AG04449 (cell line): ENCODE results near the gene NSMCE4A.
A peak's percentile ranks its signal among the peaks of the same experiment; 100 is the strongest.
"Not testable (repeated sequence)": the region's sequence is repeated elsewhere in the genome, so short reads cannot be mapped to it uniquely, and the experiment has no call there.

Experiments
- CTCF ChIA-PET: fragments of 350-600 bp; formaldehyde crosslinking; extraction: SDS; loops from one replicate; lab custom pipeline; 2021; ENCODE audit warnings: antibody characterized with exemption; lab: Yijun Ruan, JAX
- POLR2A ChIA-PET: fragments of 400-600, 350-600 bp; formaldehyde crosslinking; extraction: SDS; loops from one replicate; lab custom pipeline; 2020; ENCODE audit warnings: antibody characterized with exemption, inconsistent platforms; lab: Yijun Ruan, JAX
- DNase-seq: peaks from one replicate; pipeline ENCODE4 v3.0.0-alpha.2; 2010; ENCODE audit warnings: low read depth, low spot score
- H3K4me3 ChIP-seq: 2 replicates; pipeline ENCODE4 v1.5.1; 2011; ENCODE audit warnings: low read depth, mild to moderate bottlenecking, control low read depth, low read length
- CTCF ChIP-seq: IDR thresholded peaks from one replicate; pipeline ENCODE4 v1.5.1; 2011; ENCODE audit warnings: mild to moderate bottlenecking, moderate library complexity, low read length, control low read depth, inconsistent platforms; ENCODE audit not compliant: insufficient read depth; ENCODE audit errors: missing control alignments

The NSMCE4A gene

GRCh38 chr10:121926671-121927317, 48.2 kb downstream of the NSMCE4A start:
- ChIA-PET CTCF (interaction anchor here (1.6 kb wide), 1 partner anchor 186 kb away, joined by 4 read pairs; no protein-coding TSS in a partner anchor), POLR2A (interaction anchor here (1.4 to 1.6 kb wide), 2 partner anchors 9 to 35 kb away, joined by 3 to 6 read pairs; no protein-coding TSS in a partner anchor)
- no peak for DNase-seq
- no peak for TF ChIP-seq CTCF
- peak overlapping the region; percentile 86 for H3K4me3 ChIP-seq

- no peak overlapping the region; the same call in 1 of the 2 replicates for H3K4me3 ChIP-seq
- DNase-seq = no peak
- CTCF ChIA-PET = interaction anchor here (1.6 to 1.9 kb wide), 2 partner anchors 26 to 977 kb away, joined by 3 to 6 read pairs; no protein-coding TSS in a partner anchor
- POLR2A ChIA-PET = no interaction called here
- no peak for TF ChIP-seq CTCF
Measured at GRCh38 chr10:121926157-121926556, 48.9 kb downstream of the NSMCE4A start.

GRCh38 chr10:121921238-121921931, 53.6 kb downstream of the NSMCE4A start:
- ChIA-PET POLR2A (no interaction called here), CTCF (interaction anchor here (1.0 kb wide), 1 partner anchor 33 kb away, joined by 3 read pairs; no protein-coding TSS in a partner anchor)
- TF ChIP-seq CTCF = no peak
- no peak overlapping the region for H3K4me3 ChIP-seq
- no peak for DNase-seq

- H3K4me3 ChIP-seq = no peak overlapping the region
- no peak for TF ChIP-seq CTCF
- CTCF ChIA-PET = interaction anchor here (1.5 kb wide), 1 partner anchor 9 kb away, joined by 5 read pairs; the partner anchor contains the start of gene ATE1
- DNase-seq = no peak
- POLR2A ChIA-PET = no interaction called here
Measured at GRCh38 chr10:121919666-121920065, 55.4 kb downstream of the NSMCE4A start.

- POLR2A ChIA-PET, H3K4me3 ChIP-seq, DNase-seq: not testable (repeated sequence)
- CTCF ChIA-PET = interaction anchor here (1.5 kb wide), 1 partner anchor 9 kb away, joined by 5 read pairs; the partner anchor contains the start of gene ATE1
Measured at GRCh38 chr10:121918800-121919199, 56.2 kb downstream of the NSMCE4A start.

- TF ChIP-seq CTCF = no peak
- DNase-seq = no peak
- CTCF ChIA-PET = interaction anchor here (0.9 kb wide), 1 partner anchor 14 kb away, joined by 4 read pairs; no protein-coding TSS in a partner anchor
- POLR2A ChIA-PET = no interaction called here
- no peak overlapping the region for H3K4me3 ChIP-seq
Measured at GRCh38 chr10:121914661-121915060, 60.4 kb downstream of the NSMCE4A start.
